Stomach (tissue), 9 donors: Measurements from ENCODE around the gene CIT. TPM values are rescaled to one million over a fixed set of nuclear protein-coding genes. Genes with fewer than 3 reads are reported as not detected.

Experiments used
- DNase-seq, 2 donors: peaks; one replicate each; pipeline versions ENCODE4 v3.0.0 to v3.0.0-alpha.2; 2013 to 2019
- H3K27ac ChIP-seq, 5 donors: fragments of 200-600 bp in 4 of 5; sonication (generic) in 4 of 5; one replicate each; pipeline ENCODE4 v1.5.1; 2013 to 2019; ENCODE audit warnings: mild to moderate bottlenecking in 1 of 5, moderate library complexity in 1 of 5
- H3K27me3 ChIP-seq, 3 donors: fragments of 200-600 bp; sonication (generic); one replicate each; pipeline ENCODE4 v1.5.1; 2017 to 2019; ENCODE audit warnings: mixed run types in 1 of 3
- H3K36me3 ChIP-seq, 4 donors: fragments of 200-600 bp; sonication (generic); 1 replicate in 3 of 4; 2 replicates in 1 of 4; pipeline ENCODE4 v1.5.1; 2016 to 2019
- H3K4me1 ChIP-seq, 4 donors: fragments of 200-600 bp; sonication (generic); one replicate each; pipeline ENCODE4 v1.5.1; 2016 to 2019
- H3K4me3 ChIP-seq, 4 donors: fragments of 200-600 bp; sonication (generic) in 3 of 4; one replicate each; pipeline ENCODE4 v1.5.1; 2016 to 2019; ENCODE audit warnings: mild to moderate bottlenecking in 1 of 4
- H3K9me3 ChIP-seq, 4 donors: fragments of 200-600 bp; sonication (generic); one replicate each; pipeline ENCODE4 v1.5.1; 2016 to 2019
- EP300 ChIP-seq: sonication (generic); formaldehyde crosslinking; IDR thresholded peaks from one replicate; pipeline ENCODE4 v1.6.1; 2017; ENCODE audit warnings: antibody characterized with exemption
- POLR2A ChIP-seq, 4 donors: fragments of 450-650 bp; IDR thresholded peaks; one replicate each; pipeline ENCODE4 v1.6.1; 2016; ENCODE audit warnings: antibody characterized with exemption in 4 of 4, control low read depth in 2 of 4, mild to moderate bottlenecking in 1 of 4, moderate library complexity in 1 of 4
- POLR2AphosphoS5 ChIP-seq, 3 donors: sonication (generic); formaldehyde crosslinking; IDR thresholded peaks; one replicate each; pipeline ENCODE4 v1.6.1; 2016; ENCODE audit warnings: antibody characterized with exemption in 3 of 3
- WGBS, 5 donors: extraction: QIAGEN DNeasy Blood & Tissue Kit in 3 of 5; methylation state at CpG; one replicate each; pipeline versions ENCODE4 v1.1.5 to v1.1.7; 2013 to 2018; 5-methylcytosine and 5-hydroxymethylcytosine counted together
- intact Hi-C: fragments of 100-400 bp; cut with DNase I; formaldehyde crosslinking; loops from one replicate; pipeline ENCODE4 v1.15.1; 2023; ENCODE audit warnings: low total_unique reads
- polyA plus RNA-seq, 3 donors: library from polyadenylated mRNA; stranded (reverse); fragments of 200-250 nt; gene quantifications; one replicate each; pipeline ENCODE4 v1.2.3, GENCODE V29; 2013
- total RNA-seq, 5 donors: library from RNA; depleted of rRNA; stranded (reverse); fragments of >200 nt; gene quantifications; one replicate each; pipeline versions ENCODE4 v1.1.0 to v1.2.3, GENCODE V29; 2014 to 2016
- TF ChIP-seq, protein P1 (sequence below), 7 experiments: fragments of 450-650 bp in 4 of 7; fragments of 200-600 bp in 3 of 7; sonication (generic) in 3 of 7; IDR thresholded peaks; one replicate each; pipeline ENCODE4 v1.5.1; 2016 to 2019; ENCODE audit warnings: antibody characterized with exemption in 7 of 7, control low read depth in 2 of 7, mild to moderate bottlenecking in 1 of 7
- donor health status: healthy with polysubstance abuse.
- donor health status: Bipolar disorder and iron deficiency.
- donor health status: healthy.

Gene CIT
- total and polyA plus RNA-seq, 8 donors, result 2.8 to 164 (median 21.0) TPM

DNA sequence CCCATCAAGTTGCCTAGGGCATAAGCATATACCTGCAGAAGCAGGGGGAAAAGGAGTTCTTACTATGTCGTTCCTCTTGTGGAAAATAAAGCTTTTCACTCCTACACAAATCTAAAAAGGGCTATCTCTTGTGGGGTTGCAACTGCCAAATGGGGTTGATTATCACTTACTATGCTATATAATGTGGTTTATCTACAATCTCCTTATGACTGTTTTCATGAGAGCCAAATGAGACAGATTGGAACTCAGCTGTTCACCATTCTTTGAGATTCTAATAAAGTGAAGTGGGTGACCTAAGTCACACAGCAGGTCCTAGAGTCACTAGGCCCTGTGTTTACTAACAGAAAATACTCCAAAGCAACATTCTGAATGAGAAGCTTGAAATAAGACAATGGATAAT is 47.7 kb downstream of the CIT start:
- Histone ChIP-seq H3K36me3 (no peaks in the 10 kb centered on the region), H3K4me3 (no peak overlapping the region), H3K27ac (no peak overlapping the region), H3K4me1 (no peaks in the 10 kb centered on the region), H3K27me3 (no peaks in the 10 kb centered on the region), H3K9me3 (peaks cover 0 to 6% (median 0%) of the 10 kb centered on the region in 4 donors)
- no peak for DNase-seq
- intact Hi-C loops, result no loop called here
- 77 to 92% (median 85%) methylated on average over 1 of the region's 1 CpG for WGBS, 5 donors
- TF ChIP-seq, protein P1, sequence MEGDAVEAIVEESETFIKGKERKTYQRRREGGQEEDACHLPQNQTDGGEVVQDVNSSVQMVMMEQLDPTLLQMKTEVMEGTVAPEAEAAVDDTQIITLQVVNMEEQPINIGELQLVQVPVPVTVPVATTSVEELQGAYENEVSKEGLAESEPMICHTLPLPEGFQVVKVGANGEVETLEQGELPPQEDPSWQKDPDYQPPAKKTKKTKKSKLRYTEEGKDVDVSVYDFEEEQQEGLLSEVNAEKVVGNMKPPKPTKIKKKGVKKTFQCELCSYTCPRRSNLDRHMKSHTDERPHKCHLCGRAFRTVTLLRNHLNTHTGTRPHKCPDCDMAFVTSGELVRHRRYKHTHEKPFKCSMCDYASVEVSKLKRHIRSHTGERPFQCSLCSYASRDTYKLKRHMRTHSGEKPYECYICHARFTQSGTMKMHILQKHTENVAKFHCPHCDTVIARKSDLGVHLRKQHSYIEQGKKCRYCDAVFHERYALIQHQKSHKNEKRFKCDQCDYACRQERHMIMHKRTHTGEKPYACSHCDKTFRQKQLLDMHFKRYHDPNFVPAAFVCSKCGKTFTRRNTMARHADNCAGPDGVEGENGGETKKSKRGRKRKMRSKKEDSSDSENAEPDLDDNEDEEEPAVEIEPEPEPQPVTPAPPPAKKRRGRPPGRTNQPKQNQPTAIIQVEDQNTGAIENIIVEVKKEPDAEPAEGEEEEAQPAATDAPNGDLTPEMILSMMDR (IDR thresholded peaks at IDR 0.05), result no peak
- no peak for TF ChIP-seq POLR2AphosphoS5 (IDR thresholded peaks at IDR 0.05)
- no peak for TF ChIP-seq EP300
- TF ChIP-seq POLR2A (IDR thresholded peaks at IDR 0.05), result no peak

GRCh38 chr12:119828300-119828699 is 48.8 kb downstream of the CIT start:
- WGBS, 5 donors, result 91 to 94% (median 92%) methylated on average over 5 of the region's 5 CpGs
- TF ChIP-seq, protein P1 (IDR thresholded peaks at IDR 0.05), result no peak
- no peak for TF ChIP-seq POLR2AphosphoS5 (IDR thresholded peaks at IDR 0.05)
- no peak for TF ChIP-seq POLR2A (IDR thresholded peaks at IDR 0.05)
- TF ChIP-seq EP300, result no peak
- Histone ChIP-seq H3K27me3 (no peaks in the 10 kb centered on the region), H3K4me1 (no peaks in the 10 kb centered on the region), H3K4me3 (no peak overlapping the region), H3K27ac (no peak overlapping the region), H3K9me3 (peaks cover 0 to 6% (median 0%) of the 10 kb centered on the region in 4 donors), H3K36me3 (no peaks in the 10 kb centered on the region)
- no peak for DNase-seq
- intact Hi-C loops, result no loop called here

DNA sequence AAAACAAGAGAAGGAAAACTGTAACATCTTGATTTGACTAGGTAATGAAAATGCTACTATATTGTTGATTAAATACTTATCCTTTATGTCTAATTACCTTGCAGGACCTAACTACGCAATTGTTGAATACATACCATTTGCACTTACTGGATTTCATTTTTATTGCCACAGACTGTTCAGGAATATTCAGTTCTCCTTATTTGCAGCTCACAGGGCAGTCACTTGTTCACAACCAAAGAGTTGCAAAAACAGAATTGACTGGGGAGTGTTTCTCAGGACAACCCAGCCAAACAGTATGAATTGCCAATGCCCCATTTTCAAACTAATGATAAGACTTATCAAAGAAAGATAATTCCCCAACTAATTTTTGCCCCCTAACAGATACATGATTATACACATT is 49.4 kb downstream of the CIT start:
- no peak overlapping the region for H3K27ac ChIP-seq
- H3K4me1 ChIP-seq, result no peaks in the 10 kb centered on the region
- WGBS, 5 donors, result 95 to 100% (median 98%) methylated on average over 1 of the region's 1 CpG
- no peaks in the 10 kb centered on the region for H3K36me3 ChIP-seq
- H3K9me3 ChIP-seq, result peaks cover 0 to 6% (median 0%) of the 10 kb centered on the region in 4 donors
- no peak for TF ChIP-seq EP300
- no peak for TF ChIP-seq POLR2AphosphoS5 (IDR thresholded peaks at IDR 0.05)
- no peak for TF ChIP-seq POLR2A (IDR thresholded peaks at IDR 0.05)
- TF ChIP-seq, protein P1 (IDR thresholded peaks at IDR 0.05), result no peak
- intact Hi-C loops, result no loop called here
- no peaks in the 10 kb centered on the region for H3K27me3 ChIP-seq
- no peak overlapping the region for H3K4me3 ChIP-seq
- DNase-seq, result no peak

DNA sequence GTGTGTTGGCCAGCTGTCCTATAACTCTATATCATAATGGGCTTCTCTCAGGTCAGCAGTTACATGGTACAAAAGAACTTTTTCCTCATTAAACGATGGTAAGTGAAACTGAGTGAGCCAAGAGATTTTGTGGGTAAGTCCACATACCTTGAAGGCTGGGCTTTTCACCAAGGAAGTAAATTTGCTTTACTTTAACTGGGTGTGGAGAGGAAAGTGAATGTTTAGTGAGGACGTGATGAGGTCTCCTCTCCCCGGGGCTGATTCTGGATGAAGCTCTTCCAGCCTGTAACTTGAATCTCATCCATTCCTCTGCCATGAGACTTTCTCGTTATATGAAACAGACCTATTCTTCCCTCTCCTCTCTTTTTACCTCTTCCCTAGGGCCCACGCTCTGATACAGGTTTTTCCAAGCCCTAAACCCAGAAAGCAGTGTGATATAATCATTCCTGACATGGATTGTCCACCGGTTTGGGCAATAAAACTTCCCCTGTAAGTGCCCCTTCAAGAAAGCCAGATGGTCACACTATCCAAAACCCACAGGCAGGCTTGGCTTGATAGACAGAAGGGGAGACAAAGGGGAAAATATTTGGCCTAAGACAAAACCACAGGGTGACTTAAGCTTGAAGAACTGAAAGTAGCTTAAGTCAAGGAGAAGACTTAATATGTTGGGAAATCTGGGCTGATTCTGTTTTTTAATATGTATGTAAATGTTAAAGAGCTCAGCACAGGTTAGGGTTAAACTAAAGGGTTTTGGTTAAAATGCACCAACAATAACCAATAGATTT is 50.3 kb downstream of the CIT start:
- no peaks in the 10 kb centered on the region for H3K27me3 ChIP-seq
- no peak overlapping the region for H3K4me3 ChIP-seq
- 68 to 77% (median 70%) methylated on average over 6 of the region's 6 CpGs for WGBS, 5 donors
- H3K4me1 ChIP-seq, result no peaks in the 10 kb centered on the region
- DNase-seq, result no peak
- H3K27ac ChIP-seq, result no peak overlapping the region
- no peak for TF ChIP-seq POLR2AphosphoS5 (IDR thresholded peaks at IDR 0.05)
- no peak for TF ChIP-seq EP300
- no peak for TF ChIP-seq POLR2A (IDR thresholded peaks at IDR 0.05)
- TF ChIP-seq, protein P1 (IDR thresholded peaks at IDR 0.05), result no peak
- H3K9me3 ChIP-seq, result peaks cover 0 to 6% (median 0%) of the 10 kb centered on the region in 4 donors
- intact Hi-C loops, result no loop called here
- no peaks in the 10 kb centered on the region for H3K36me3 ChIP-seq
